Hypothalamus (tissue), 51 donors: ENCODE results near the gene KCNQ1.

Experiments
- DNase-seq, 51 donors: peaks; one replicate each; lab custom pipeline; 2025; lab: John Stamatoyannopoulos, UW

KCNQ1 gene

DNA sequence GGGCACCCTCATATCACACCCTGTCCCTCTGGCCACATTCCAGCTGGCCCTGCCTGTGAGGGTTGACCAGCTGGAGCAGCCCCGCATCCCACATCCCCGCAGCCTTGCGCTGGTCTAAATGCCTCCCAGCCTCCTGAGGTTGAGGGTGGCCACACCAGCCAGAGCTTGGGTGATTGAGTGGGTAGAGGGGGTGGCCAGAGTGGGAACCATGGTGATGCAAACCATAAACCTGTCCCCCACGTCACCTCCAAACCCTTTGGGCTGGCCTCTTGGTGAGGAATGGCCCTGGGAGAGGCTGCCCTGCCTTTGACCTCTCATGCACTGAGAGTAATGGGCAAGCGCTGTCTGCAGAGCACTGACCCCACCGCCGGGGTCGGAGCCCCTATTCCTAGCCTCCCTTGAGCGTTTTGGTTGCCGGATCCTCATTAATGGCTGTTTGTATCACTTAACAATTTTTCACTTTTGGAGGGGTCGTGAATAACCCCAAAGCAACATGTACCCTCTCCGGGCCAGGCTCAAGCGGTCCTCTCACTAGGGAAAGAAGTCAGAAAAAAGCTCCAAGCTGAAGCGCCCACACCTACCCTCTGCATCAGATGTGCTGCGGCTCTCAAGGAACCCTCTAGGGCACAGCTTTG lies 271.0 kb downstream of the KCNQ1 start:
- DNase-seq: no peak

DNA sequence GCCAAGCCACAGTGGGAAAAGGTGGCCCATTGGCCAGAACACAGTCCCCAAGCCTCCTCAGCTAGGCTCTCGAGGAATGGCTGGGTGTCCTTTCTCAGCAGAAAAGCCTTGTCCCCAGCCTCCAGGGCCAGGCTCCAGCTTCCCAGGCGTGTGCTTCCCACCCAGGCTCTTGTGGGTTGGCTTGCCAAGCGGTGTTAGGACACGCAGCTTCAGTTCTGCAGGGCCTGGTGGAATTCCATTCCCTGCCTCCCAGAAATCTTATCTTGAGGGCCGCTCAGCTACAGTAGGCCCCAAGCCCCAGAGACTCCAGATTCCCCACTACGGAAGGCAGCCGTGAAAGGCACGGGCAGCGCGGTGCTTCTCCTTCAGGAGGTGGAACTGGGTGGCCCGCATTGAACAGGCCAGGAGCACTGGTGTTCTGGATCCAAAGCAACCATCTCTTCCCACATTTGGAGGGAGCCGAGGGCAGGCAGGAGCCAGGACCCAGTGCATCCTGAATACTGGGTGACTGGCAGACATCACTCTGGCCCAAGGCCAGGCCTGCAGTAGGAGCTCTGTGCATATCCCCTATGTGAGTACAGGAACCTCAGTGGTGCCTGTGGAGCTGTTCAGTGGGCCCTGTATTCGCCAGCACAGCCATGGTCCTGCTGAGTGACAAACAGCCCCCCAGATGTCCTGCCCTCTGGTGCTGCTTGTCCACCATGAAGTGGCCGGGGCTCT lies 271.7 kb downstream of the KCNQ1 start:
- no peak for DNase-seq

DNA sequence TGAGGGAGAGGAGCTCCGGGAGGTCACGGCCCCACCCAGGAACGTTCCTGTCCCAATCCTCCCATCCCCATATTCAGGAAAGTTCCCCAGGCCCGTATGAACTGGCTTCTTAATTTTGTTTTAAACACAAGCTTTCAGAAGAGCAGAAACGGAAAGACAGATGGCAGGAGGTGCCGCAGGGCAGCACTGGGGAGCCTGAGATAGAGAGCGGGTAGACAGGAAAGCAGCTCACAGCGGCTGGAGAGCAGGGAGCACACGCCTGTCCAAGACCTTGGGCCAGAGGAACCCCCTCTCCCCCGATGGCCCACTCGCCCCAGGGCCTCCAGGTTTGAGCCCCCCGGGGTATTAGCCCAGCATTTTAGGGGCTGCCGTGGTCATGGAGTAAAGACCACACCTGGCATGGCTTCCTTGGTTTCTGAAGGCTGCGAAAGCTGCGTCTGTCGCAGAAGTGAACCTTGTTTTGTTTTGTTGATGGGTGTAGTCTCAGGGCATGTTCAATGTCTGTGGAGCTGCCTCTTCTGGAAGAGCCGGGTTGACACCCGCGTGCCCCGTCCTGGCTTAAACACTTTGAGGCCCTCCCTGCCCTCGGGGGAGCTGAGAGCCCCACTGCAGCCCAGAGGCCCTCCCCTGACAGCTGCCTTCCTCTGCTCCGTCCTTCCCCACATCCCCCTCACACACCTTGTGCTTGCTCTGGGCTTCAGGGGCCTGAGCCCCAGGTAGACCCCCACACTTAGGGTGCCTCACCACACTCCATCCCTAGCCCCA lies 272.9 kb downstream of the KCNQ1 start:
- DNase-seq: no peak

DNA sequence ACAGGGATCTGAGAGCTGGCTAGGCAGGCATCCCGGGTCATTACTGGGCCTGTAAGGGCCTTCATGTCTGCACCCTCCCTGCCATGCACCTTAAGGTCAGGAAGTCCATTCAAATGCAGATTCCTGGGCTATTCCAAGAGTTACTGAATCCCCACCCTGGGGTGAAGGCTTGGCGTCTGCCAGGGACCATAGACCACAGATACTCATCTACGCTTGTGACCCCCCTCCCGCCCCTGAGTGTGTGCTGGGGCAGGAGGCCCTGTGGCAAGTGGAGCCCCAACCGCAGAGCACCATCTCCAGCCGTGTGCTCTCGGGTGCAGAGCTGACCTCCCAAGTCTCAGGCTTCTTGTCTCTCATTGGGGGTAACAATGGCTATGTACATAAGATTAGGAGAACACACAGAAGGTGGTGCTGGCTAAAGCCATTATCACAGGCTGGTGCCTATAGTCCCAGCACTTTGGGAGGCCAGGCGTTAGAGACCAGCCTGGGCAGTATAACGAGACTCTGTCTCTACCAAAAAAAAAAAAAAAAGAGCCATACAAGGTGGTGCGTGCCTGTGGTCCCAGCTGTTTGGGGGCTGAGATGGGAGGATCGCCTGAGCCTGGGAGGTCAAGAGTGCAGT lies 274.1 kb downstream of the KCNQ1 start:
- no peak for DNase-seq

DNA sequence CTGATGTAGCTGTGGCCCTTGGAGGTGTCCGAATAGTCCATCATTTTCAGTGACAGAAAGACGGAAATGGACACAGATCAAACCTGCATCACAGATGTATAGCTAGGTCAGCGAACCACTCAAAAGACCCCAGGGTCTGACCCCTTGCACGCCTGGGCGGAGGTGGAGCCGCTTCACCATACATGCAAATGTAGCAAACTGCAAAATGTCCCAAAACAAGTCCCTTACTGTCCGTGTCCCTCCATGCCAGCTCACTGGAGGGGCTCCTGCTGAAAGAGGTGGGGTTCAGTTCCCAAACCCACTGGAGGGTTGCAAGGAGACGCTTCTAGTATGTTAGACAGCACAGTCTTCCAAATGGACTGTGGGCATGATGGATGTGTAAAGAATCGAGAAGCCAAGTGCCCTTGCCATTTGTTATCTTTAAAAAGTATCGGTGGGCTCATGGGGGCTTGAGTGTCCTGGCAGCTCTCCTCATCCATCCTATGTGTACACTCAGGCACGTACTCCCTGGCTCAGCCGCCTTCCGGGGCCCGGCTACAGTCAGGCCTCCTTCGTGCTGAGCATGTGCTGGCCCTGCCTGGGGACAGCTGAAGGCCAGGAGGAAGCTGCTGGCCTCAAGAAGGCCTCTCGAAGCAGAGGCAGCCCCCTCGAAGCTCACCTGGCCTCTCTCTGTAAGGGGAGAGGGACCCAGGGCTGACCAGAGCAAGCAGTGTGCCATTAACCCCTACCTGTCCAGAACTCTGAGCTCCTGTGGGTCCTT lies 275.2 kb downstream of the KCNQ1 start:
- DNase-seq: no peak

DNA sequence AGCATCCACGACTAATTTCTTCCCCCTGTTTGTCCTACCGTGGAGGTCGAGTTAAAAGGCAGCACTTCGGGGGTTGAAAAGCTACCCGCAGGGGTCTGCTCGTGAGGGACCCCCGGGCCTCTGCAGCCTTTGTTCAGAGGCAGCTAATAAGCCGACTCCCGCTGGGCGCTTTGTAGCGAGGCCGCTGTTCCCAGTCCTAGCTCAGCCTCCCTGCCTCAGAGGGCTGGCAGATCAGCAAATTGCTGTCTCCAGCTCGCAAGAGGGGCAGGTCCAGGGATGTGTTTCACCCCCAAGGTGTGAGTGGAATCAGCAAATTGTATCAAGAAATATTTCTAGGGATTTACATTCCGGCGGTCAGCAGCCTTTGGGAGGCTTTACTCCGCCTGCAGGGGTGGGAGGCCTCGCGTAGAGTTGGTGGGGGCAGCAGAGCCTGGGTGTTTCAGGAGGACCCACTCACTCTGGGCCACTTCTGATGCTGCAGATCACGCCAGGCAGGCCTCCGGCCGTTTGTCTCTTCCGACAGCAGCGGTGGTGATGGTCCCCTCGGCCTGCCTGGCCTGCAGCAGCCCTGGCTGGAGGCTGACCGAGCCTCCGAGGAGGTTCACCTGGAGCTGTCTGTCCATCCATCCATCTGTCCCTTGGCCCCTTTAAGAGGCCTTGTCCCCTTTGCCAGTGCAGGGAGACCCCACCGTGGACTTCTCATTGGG lies 276.6 kb downstream of the KCNQ1 start:
- DNase-seq: no peak

DNA sequence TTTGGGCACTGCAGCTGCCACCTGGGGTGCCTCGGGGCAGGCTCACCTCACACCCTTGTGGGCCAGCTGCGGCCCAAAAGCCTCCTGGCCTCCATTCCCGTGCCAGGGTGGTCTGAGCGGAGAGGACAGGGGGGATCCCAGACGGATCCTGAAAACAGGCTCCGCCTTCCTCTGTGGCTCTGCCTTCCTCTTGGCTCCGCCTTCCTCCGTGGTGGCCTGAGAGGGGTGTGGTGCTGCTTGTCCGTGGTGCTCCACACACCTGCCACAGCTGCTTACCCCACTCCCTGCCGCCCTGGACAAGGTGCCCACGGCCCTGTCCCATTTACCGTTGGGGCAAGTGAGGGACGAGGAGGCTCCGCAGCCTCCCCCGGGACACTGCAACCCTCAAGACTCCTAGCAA lies 278.1 kb downstream of the KCNQ1 start:
- DNase-seq: no peak

DNA sequence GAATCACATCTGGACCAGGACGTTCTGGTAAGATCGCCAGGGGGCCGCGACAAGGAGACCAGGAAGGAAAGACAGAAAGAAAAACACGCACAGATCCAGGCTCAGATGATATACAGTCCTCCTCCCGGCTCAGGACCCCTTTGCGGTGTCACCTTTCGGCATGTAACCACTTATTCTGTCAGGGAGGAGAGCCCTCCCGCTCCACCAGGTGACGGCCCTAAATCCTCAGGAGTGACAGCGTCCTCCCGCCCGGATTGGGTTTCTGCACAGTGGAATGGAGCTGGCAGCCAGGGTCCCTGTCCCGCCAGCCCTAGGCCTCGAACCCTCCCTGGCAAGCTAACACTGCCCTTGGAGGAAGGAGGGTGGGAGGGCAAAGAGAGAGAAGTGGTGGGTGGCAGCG lies 279.3 kb downstream of the KCNQ1 start:
- no peak for DNase-seq

DNA sequence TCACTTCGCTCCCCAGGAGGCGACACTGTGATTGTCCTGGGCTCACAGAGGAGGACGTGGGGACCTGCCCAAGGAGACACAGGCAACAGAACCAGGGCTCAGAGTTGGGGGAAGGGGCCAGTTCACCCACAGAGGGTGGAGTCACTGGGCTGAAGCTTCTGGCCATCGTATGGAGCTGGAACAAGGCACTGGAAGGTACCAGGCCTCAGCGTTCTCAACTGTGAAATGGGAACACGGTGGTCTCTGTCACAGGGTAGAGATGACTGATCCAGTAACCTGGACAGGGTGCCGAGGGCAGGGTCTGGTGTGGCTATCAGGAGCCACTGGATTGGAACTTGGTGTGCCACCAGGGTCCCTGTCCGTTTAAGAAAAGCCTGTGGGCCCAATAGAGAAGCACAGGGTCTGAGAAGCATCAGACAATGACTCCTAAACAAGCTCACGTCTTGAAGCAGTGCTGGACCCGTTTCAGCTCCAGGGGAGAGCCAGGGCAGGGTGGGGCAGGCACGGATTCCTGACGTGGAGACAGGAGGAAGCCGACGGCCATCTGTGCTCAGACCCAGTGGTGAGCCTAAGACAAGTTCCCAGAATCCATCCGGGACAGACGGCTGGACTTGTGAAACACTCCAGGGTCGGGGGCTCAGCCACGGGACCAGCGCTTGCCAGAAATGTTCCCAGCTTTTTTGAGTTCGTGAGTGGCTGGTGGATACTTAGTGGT lies 280.0 kb downstream of the KCNQ1 start:
- no peak for DNase-seq

DNA sequence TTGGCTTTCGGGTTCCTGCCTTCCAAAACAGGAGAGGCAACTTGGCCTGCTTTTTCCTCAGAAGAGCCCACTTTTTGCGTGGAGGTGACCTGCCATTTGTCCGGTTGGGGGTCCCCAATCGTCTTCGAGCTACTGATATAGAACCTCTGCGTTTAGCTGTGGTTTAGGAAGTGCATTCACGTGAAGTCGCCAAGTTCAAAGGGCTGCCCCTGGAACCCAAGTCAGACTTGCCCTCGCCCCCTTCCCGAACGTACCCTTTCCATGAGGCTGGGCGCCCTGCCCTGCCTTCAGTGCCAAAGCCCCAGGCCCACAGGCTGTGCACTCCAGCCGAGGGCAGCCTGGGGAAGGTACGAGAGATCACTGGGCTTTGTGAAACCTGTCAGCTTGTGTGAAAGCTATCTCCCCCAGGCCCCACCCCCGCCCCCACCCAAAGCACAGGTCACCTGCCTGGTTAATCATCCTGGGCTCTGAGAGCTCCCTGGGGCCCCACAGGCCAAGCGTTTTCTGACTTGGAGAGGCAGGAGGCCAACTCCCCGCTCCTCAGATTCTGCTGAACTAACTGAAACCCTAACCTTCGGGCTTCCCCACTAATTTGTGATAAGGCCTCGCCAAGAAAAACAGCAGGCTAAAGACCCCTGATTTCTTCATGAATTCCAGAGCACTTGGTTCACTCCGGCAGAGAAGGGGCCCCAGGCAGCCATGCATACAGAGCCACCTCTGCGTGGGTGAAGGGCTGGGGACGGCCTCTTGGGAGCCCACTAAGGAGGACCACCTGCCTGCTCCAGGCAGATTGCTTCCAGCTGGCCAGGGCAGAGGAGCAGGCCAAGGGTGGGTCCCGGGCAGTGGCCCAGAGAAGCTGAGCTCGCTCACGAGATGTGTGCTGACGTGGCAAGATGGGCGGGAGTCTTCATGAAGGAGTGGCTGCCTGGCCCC lies 280.8 kb downstream of the KCNQ1 start:
- DNase-seq: no peak

DNA sequence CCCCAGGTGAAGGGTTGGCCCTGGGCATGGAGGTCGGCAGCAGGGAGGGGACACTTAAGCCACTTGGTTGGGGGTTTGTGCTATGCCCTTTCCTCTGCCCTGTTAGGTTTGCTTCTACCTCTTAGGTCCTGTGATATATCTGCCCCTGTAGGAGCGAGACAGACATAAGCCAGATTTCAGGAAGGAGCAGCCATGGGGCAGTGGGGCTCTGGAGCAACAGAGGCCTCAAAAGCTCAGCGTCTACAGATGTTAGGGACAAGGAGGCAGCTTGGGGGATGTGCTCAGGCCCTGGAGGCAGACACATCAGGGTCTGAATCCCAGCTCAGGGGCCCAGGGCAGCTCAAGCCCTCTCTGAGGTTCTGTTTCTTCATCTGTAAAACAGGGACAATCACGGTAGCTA lies 282.2 kb downstream of the KCNQ1 start:
- no peak for DNase-seq

DNA sequence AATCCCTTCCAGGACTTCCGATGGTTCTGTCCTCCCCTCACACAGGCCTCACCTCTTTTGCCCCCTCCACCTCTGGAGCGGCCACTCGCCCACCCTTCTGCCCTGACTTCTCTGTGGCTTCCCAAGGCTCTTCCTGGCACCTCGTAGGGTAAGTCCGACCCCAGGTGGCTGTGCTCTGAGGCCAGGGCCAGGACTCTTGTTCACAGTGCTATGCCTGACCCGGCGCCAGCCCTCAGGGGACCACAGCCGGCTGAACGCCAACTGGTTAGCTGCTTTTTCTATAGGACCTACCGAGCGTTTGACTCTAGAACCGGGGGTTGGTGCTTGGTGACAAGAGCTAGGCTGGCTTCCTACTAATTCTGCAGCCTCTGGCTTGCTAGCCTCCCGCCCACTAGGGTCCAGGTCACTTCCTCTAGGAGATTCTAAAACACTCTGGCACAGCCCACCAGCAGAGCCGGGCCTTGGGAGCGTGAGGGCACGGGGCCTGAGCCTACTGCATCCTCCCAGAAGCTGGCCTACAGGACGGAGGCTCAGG lies 283.4 kb downstream of the KCNQ1 start:
- DNase-seq: peak in 2 of 51 donors; percentile 34 to 46

DNA sequence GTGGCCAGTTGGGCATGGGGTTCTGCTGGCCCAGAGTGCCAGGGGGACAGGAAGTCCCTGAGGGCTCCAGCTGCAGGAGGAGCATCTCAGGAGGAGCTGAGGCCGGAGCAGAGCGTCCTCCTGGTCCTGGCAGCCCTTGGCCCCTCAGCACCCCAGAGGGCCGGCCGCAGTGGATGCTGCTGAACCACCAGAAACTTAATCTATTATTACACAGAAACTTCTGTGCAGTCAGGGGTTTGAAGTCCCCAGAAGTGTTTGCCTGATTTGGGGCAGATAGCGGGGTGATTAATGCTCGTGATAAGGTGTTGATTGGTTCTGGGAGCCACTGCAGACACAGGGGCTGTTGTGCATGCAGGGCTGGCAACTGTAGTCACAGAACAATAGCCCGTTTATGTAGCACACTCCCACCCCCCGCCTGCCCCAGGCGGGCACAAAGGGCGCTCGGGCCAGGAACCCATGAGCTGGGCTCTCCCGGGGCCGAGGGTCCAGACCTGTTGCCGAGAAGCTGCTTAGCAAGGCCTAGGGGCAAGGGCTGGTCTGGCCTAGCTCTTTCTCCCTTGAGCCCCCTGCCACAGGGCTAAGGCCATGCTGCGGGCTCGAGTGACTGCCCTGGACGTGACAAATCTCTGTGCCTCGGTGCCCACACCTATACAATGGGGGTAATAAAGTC lies 284.0 kb downstream of the KCNQ1 start:
- peak in 44 of 51 donors; percentile 5 to 91 (median 70) for DNase-seq

DNA sequence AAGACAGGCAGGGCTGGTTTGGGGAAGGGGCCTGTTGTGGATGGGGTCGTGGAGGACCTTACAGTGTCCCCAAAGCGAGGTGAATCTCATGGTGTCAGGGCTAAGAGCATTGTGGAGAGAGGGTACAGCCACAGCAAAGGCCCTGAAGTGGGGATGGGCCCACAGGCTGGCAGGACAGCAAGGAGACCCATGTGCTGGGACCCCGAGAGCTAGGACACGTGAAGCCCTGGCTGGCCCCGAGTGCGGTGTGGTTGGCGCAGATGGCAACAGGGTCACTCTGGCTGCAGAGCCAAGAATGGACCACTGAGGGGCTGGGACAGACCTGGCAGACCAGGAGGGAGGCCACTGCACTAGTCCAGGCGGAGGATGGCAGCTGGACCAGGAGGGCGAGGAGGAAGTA lies 285.0 kb downstream of the KCNQ1 start:
- peak in 1 of 51 donors; percentile 45 for DNase-seq

DNA sequence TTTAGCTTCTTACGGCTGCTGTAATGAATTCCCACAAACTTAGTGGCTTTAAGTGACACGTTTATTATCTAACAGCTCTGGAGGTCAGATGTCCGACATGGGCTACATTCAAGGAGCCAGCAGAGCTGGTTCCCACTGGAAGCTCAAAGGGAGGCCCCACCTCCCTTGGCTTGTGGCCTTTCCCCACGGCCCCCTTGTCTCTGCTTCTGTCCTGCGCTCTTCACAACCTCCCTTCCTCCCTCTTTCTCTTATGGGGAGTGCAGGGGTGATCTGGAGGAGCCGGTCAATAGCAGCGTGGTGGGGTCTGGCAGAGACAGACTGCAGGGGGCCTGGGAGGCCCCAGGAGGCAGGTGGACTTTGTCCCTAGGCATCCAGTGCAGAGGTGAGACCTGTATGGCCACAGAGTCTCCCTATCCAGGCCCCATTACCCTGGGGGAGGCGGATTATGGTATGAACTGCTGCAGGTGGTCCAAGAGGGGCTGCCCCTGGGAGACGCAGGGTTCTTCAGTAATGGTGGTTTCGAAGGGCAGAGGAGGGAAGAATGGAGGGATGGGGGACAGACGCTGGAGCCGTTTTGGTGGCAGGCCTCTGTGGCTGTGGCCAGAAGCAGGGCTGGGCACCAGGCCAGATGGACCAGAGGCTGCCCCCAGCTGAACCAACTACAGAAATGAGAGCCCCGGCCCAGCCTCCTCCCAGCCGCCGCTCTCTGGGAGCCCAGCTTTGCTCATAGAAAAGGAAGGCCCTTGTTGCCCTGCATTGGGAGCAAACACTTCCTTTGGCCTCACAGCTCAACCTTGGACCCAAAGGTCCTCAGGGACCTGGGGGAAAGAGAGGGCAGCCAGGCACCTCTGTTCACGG lies 285.7 kb downstream of the KCNQ1 start:
- peak in 31 of 51 donors; percentile 5 to 79 (median 44) for DNase-seq
